ELF-1 (cell line): Measurements from ENCODE around the gene LDB2.
A peak's percentile ranks its signal among the peaks of the same experiment; 100 is the strongest.

Experiments
- DNase-seq: peaks from one replicate; pipeline ENCODE4 v3.0.0-alpha.2; 2016; ENCODE audit warnings: low read depth, low spot score

The LDB2 gene

GRCh38 chr4:16721613-16722291 lies 176.7 kb downstream of the LDB2 start:
- DNase-seq = no peak

- DNase-seq = no peak
Observed at GRCh38 chr4:16720761-16721160, 177.7 kb downstream of the LDB2 start.

DNA sequence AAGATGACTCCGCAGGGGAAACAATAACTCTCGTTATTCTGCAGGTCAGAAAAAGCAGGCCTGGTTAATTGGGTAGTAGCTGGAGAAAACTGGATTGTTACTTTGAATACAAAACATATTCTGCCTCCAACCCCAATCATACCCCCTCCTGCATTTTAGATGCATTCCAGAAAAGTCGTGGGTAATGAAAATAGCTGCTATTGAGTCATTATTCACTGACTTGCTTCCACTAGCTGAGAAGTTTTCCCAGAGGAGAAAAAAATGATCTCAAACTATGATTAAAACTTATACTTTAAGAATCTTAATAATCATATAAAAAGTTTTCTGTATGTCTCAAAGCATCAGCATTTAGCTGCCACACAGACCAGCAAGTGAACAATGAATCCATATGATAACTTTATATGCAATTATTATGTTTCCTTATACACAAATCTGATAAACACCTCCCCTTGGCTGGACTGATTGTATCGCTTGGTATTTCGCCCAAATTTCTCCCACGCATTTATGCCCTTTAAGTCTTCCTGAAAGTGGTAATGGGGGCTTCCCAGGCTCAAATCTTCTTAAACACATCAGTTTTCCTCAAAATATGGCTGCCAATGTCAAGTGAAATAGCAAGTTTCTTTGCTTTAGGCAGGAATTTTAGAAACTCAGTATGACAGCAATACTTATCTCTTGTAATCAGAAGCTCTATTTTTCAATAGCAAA lies 181.0 kb downstream of the LDB2 start:
- DNase-seq = no peak

- DNase-seq = no peak
Observed at GRCh38 chr4:16715482-16715881, 183.0 kb downstream of the LDB2 start.

DNA sequence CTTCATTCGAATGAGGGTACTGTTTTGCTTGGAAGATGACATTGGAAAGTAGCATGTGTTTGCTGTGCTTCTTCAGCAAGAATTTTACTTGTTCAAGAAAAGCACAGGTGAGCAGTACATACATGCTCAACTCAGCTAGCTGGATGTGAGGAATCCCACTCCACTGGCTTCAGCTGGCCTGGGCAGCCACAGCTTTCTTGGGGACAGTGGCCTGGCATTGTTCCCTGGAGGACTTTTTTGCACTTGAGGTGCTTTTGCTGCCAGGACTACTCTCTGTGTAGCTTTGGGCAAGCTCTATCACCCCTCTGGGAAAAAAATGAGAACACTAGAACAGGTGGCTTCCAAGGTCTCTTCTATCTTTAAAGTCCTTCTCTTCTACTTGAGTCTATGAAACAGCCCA lies 184.3 kb downstream of the LDB2 start:
- no peak for DNase-seq

- DNase-seq = no peak
Observed at GRCh38 chr4:16713696-16714095, 184.7 kb downstream of the LDB2 start.

GRCh38 chr4:16713271-16713670 lies 185.2 kb downstream of the LDB2 start:
- no peak for DNase-seq

DNA sequence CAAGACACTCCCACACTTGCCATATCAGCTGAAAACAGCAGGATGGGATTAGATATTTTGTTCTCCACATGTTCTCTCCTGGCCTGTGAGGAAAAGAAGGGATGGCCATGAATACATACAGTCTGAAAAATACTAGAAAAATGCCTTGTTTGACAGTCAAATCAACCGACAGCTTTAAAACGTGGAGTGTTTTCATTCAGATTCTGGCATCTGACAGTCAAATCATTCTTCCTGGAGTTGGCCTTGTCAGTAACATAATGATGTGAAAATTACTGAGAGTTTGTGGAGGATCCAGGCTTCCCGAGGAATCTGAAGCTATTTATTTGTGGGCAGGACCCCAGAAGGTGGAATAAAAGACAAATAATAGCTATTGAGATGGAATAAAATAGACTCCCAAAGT lies 188.2 kb downstream of the LDB2 start:
- DNase-seq = no peak

- no peak for DNase-seq
Observed at GRCh38 chr4:16707874-16708273, 190.6 kb downstream of the LDB2 start.

GRCh38 chr4:16706251-16706650 lies 192.2 kb downstream of the LDB2 start:
- DNase-seq = no peak

- peak; percentile 81 for DNase-seq
Observed at GRCh38 chr4:16705341-16705740, 193.1 kb downstream of the LDB2 start.

DNA sequence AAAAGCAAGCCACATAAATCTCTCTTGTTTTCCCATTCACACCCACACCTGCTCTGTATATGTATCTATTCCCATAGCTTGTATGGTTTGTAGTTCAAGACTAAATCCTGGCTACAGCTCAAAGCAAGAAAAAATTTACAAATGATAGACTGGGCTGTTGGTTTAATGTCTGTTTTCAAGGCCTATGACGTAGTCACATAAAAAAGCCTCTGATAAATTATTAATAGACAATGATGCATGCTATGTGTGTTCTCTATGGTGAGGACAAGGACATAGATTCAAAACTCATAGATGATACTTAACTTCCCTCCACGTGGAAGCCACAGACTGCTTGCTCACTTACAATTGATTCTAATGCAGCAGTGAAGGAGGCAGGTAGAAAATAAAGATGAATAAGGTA lies 194.0 kb downstream of the LDB2 start:
- DNase-seq = no peak

DNA sequence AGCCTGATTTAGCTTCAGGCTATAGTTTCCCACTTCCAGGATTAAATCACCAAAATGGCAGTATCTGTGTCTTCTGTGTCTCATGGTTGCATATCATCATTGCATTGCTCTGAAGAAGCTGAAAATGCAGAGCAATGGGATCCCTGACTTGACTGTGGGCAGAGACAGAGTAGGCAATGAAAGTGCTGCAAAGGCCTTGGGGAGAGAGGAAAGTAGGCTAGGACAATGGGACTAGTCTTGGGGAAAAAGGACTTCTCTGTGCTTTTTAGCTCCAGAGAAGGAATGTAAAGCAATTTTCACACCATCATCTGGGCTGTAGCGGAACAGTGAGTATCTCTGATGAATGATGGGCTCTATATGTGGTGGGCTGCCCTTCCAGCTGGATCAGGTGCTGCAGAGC lies 202.5 kb downstream of the LDB2 start:
- no peak for DNase-seq

DNA sequence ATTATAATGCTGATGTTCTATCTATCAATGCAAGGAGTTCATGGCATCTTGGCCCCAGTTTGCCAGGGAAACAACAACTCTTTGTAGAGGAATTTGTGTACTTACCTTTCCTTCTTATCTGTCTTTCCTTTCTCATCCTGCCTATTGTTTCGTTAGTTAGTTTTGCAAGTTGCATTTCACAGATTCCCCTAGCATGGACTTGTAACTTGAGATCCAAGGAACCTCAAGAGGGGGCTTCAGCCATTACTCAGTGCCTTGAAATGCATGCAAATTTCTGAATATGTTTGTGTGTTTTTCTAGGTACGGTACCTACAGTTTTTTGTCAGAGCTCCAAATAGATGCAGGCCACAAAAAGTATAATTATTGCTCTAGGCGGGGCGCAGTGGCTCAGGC lies 203.6 kb downstream of the LDB2 start:
- DNase-seq = peak; percentile 13

GRCh38 chr4:16694173-16694883 lies 204.1 kb downstream of the LDB2 start:
- peak; percentile 6 for DNase-seq

DNA sequence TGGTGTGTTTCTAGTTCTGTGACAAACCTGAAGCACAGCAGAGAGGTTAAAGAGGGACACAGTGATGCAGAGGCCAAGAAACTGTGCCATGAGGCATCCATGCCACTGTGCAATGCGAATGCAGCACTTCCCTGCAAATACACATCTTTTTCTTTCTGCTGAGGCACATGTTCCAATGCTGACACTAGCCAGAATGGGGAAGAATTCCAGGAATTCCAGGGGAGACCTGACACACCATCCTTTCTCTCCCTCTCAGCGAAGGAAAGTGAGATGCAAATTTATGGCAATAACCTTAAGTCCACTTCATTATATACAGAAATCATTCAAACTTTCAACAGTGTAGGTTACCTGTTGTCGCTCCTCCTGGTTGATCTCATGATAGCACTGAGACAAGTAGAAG lies 204.8 kb downstream of the LDB2 start:
- DNase-seq = peak; percentile 7

DNA sequence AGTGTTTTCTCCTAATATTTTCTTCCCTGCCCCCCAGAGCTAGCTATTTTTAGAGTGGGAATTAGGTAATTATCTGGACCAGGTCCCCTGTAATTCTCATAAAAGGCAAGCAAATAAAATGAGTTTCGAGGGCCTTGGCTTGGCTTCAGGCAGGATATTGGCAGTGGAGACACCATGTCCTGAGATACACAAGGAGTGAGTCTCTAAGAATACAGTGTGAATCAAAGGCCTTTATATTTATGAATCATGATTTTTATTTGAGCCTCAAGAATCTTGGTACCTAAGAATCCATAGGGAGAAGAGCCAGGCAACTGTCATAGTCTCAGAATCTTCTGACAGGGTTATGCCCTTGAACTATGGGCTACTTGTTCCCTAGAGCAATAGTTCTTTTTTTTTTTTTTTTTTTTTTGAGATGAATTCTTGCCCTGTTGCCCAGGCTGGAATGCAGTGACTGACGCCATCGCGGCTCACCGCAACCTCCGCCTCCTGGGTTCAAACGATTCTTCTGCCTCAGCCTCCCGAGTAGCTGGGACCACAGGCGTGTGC lies 205.4 kb downstream of the LDB2 start:
- DNase-seq = no peak

DNA sequence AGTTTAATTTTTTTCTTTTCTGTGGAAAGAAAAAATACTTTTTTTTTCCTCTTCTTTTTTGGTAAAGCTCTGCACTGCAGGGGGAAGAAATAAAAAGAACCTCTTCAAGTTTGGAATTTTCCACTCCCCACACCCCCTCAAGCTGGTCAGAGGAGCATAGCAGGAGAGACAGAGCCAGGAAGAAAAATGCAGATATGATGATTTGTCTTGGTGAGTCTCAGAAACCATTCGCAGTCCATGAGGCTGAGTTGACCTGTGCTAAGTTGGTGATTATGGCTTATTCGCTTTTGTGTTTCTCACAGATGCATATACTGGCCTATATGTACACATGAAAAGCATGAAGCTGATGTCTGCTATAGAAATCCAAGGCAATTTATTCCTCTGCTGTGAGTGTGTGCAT lies 205.9 kb downstream of the LDB2 start:
- no peak for DNase-seq

DNA sequence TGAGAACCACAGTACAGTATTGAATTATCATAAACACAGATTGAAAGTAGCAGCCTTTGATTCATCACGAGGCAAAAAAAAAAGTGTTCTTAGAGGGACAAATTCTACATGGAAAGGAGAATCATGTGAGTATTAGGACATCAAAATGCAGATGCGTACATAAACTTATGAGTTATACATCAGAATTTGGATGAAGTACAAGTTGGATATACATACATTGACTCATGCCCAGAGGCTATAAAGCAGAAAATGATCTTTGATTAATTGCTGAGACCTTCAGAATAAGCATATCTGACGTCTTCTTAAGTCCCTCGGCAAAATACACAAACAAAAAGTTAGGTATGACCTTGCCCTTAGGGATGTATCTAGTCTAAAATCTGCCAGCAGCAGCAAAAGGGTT lies 206.4 kb downstream of the LDB2 start:
- DNase-seq = no peak

- DNase-seq = no peak
Observed at GRCh38 chr4:16691450-16691849, 207.0 kb downstream of the LDB2 start.

DNA sequence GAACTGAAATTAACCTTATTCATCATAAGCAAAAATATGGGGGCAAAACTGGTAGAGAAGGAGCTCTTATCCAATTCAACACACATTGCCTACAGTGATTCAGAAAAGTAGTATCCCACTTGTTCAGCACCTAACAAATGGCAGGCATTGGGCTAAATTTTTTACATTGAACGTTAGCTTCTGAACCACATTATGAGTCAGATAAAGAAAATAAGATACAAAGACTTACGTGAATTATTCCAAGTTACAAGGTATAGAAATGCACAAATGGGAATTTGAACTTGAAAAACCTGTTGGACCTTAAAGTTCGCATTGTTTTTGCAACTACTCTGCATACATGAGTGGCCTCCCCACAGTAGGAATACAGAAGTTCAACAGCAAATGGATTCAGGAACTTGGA lies 210.6 kb downstream of the LDB2 start:
- DNase-seq = no peak

DNA sequence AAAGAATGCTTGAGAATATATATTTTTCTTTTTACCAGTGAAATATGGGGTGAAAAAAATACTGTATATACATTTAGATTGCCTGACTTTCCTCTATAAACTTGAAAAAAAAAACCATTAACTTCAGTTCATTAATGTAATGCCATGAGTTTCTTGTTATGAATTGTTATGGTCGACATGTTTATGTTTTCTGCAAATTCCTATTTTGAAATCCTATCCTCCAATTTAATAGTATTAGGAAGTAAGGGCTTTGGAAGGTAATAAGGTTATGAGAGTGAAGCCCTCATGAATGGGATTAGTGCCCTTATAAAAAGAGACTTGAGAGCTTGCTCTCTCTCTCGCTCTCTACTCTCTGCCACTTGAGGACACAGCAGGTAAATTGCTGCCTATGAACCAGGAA lies 211.4 kb downstream of the LDB2 start:
- no peak for DNase-seq

DNA sequence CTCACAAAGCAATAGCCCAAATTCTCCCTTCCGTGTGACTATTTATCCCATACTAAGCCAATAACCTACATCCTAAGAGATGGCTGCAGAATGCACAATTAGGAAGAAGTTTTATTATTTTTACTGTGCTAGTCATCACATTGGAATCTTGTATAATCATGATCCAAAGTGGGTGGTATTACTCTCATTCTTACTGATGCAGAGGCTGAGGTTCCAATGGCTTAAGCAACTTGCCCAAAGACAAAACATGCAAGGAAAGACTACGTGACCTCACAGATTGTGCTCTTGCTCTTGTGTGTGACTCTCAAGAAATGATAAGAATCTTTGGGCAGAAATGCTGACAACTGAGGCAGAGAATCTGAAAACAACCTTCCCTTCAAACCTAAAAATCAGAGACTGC lies 212.2 kb downstream of the LDB2 start:
- no peak for DNase-seq
